Peyer's patch (tissue), 4 donors: ENCODE measurements around the gene LBX2. TPM values are rescaled to one million over a fixed set of nuclear protein-coding genes. Genes with fewer than 3 reads are reported as not detected.
"Not testable (repeated sequence)": the region's sequence is repeated elsewhere in the genome, so short reads cannot be mapped to it uniquely, and the experiment has no call there.

Source experiments
- DNase-seq, 3 donors: peaks; one replicate each; pipeline ENCODE4 v3.0.0-alpha.2; 2017 to 2019
- H3K27ac ChIP-seq, 4 donors: fragments of 200-600 bp; sonication (generic); one replicate each; pipeline ENCODE4 v1.5.1; 2016 to 2019
- H3K27me3 ChIP-seq, 2 donors: fragments of 200-600 bp; sonication (generic); one replicate each; pipeline ENCODE4 v1.5.1; 2019
- H3K36me3 ChIP-seq, 3 donors: fragments of 200-600 bp; sonication (generic); one replicate each; pipeline ENCODE4 v1.5.1; 2016 to 2019
- H3K4me1 ChIP-seq, 4 donors: fragments of 200-600 bp; sonication (generic); one replicate each; pipeline ENCODE4 v1.5.1; 2016 to 2019
- H3K4me3 ChIP-seq, 4 donors: fragments of 200-600 bp; sonication (generic); 1 replicate in 3 of 4; 2 replicates in 1 of 4; pipeline ENCODE4 v1.5.1; 2016 to 2019; ENCODE audit warnings: mild to moderate bottlenecking in 1 of 4
- H3K9me3 ChIP-seq, 4 donors: fragments of 200-600 bp; sonication (generic); one replicate each; pipeline ENCODE4 v1.5.1; 2016 to 2019; ENCODE audit warnings: mild to moderate bottlenecking in 1 of 4
- CTCF ChIP-seq, 6 experiments: fragments of 450-650 bp in 4 of 6; fragments of 200-600 bp in 2 of 6; sonication (generic) in 1 of 6; IDR thresholded peaks; one replicate each; pipeline ENCODE4 v1.5.1; 2017 to 2019; ENCODE audit warnings: antibody characterized with exemption in 6 of 6, mild to moderate bottlenecking in 3 of 6, moderate library complexity in 1 of 6
- POLR2A ChIP-seq, 2 donors: fragments of 450-650 bp; IDR thresholded peaks; one replicate each; pipeline ENCODE4 v1.5.1; 2017; ENCODE audit warnings: antibody characterized with exemption in 2 of 2, mild to moderate bottlenecking in 2 of 2, moderate library complexity in 2 of 2
- total RNA-seq, 4 donors: library from RNA; depleted of rRNA; stranded (reverse); fragments of >200 nt; gene quantifications; one replicate each; pipeline ENCODE4 v1.1.0, GENCODE V29; 2016

The LBX2 gene
- total RNA-seq, 4 donors from 2014 or later: 2.8 to 6.9 (median 6.8) TPM; not detected in 1

GRCh38 chr2:74489906-74490305 lies 9.5 kb downstream of the LBX2 start:
- Histone ChIP-seq H3K36me3 (peaks cover 0 to 77% (median 0%) of the 10 kb centered on the region in 3 donors), H3K4me3 (no peak overlapping the region), H3K27me3 (no peaks in the 10 kb centered on the region), H3K9me3 (no peaks in the 10 kb centered on the region), H3K4me1 (peaks cover 0 to 8% (median 1%) of the 10 kb centered on the region in 4 donors), H3K27ac (no peak overlapping the region)
- no peak for TF ChIP-seq CTCF (IDR thresholded peaks at IDR 0.05)
- TF ChIP-seq POLR2A (IDR thresholded peaks at IDR 0.05): no peak
- DNase-seq: no peak

- Histone ChIP-seq H3K4me3 (no peak overlapping the region), H3K27ac (peak overlapping the region in 2 of 4 donors; percentile 27 to 73), H3K4me1 (peaks cover 0 to 14% (median 1%) of the 10 kb centered on the region in 4 donors), H3K9me3 (no peaks in the 10 kb centered on the region), H3K27me3 (no peaks in the 10 kb centered on the region), H3K36me3 (peaks cover 0 to 70% (median 0%) of the 10 kb centered on the region in 3 donors)
- TF ChIP-seq POLR2A (IDR thresholded peaks at IDR 0.05) (no peak), CTCF (IDR thresholded peaks at IDR 0.05) (peak in 2 of 6 experiments; percentile 15 to 18)
- DNase-seq: peak in 1 of 3 donors; percentile 65
Measured at GRCh38 chr2:74488643-74489481, 10.5 kb downstream of the LBX2 start.

GRCh38 chr2:74486141-74486540 lies 13.3 kb downstream of the LBX2 start:
- no peak for DNase-seq
- Histone ChIP-seq H3K9me3 (no peaks in the 10 kb centered on the region), H3K27ac (no peak overlapping the region), H3K36me3 (peaks cover 0 to 43% (median 0%) of the 10 kb centered on the region in 3 donors), H3K4me3 (no peak overlapping the region), H3K27me3 (no peaks in the 10 kb centered on the region), H3K4me1 (peaks cover 3 to 28% (median 12%) of the 10 kb centered on the region in 4 donors)
- TF ChIP-seq POLR2A (IDR thresholded peaks at IDR 0.05) (no peak), CTCF (IDR thresholded peaks at IDR 0.05) (no peak)

GRCh38 chr2:74483675-74484164 lies 15.7 kb downstream of the LBX2 start:
- not testable (repeated sequence) for H3K9me3 ChIP-seq, H3K27me3 ChIP-seq, DNase-seq
- Histone ChIP-seq H3K4me3 (peak overlapping the region; percentile 77 to 87 (median 80)), H3K27ac (peak overlapping the region in 3 of 4 donors; percentile 86 to 93 (median 92)), H3K36me3 (peaks cover 0 to 43% (median 0%) of the 10 kb centered on the region in 3 donors), H3K4me1 (peaks cover 3 to 31% (median 13%) of the 10 kb centered on the region in 4 donors)

- Histone ChIP-seq H3K9me3 (no peaks in the 10 kb centered on the region), H3K27ac (peak within 1 kb of the TSS; percentile 86 to 93 (median 92)), H3K27me3 (no peaks in the 10 kb centered on the region), H3K4me1 (peaks cover 0 to 31% (median 13%) of the 10 kb centered on the region in 4 donors), H3K4me3 (peak within 1 kb of the TSS; percentile 77 to 87 (median 80)), H3K36me3 (peaks cover 0 to 44% (median 0%) of the 10 kb centered on the region in 3 donors)
- TF ChIP-seq CTCF (IDR thresholded peaks at IDR 0.05) (peak; percentile 73 to 94 (median 90)), POLR2A (IDR thresholded peaks at IDR 0.05) (peak; percentile 56 to 63)
- DNase-seq: peak; percentile 96 to 99 (median 97)
Measured at GRCh38 chr2:74482801-74483674, 16.4 kb downstream of the LBX2 start, which contains the start of the genes CCDC142 and TTC31. CCDC142 (minus strand) TSS chr2:74482998; CDS start chr2:74482837, 161 bp downstream. TTC31 (plus strand) TSS chr2:74483081; CDS start chr2:74483096, 15 bp downstream.
